AG09309 (cell line): ENCODE results near the gene CLMN.

Source experiments
- DNase-seq: peaks from one replicate; pipeline ENCODE4 v3.0.0-alpha.2; 2010; ENCODE audit warnings: low read depth
- H3K4me3 ChIP-seq: 2 replicates; pipeline ENCODE4 v1.5.1; 2011; ENCODE audit warnings: mild to moderate bottlenecking, low read depth, low read length, moderate library complexity; ENCODE audit not compliant: control insufficient read depth
- TF ChIP-seq, protein P1 (sequence below): IDR thresholded peaks from 2 replicates; pipeline ENCODE4 v1.5.1; 2011; ENCODE audit warnings: mild to moderate bottlenecking, low read depth, low read length, inconsistent platforms; ENCODE audit not compliant: insufficient read depth, control insufficient read depth; ENCODE audit errors: missing control alignments

Gene CLMN

DNA sequence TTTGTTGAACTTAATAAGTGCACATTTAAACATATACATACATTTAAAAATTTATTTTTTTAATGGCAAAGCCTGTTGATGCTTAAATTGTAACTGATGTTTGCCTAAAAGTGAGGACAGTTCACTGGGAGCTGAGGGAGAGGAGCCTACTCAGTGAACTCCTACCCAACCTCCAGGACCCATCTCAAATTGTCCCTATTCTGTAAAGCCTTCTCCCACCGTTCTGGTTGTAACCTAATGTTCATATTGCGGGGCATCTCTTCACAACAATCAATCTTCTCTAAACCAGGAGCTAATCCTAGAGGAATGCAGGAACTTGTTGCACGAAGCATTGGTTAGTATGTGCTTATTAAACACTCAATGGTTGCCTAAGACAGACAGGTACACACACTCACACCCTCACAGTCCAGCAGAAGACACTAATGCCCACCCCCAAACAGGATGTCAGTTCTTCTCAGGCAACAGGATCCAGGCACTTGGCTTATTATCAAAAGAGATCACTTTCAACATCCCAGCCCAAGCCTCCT is 1.8 kb downstream of the CLMN start:
- no peak for DNase-seq
- TF ChIP-seq, protein P1, sequence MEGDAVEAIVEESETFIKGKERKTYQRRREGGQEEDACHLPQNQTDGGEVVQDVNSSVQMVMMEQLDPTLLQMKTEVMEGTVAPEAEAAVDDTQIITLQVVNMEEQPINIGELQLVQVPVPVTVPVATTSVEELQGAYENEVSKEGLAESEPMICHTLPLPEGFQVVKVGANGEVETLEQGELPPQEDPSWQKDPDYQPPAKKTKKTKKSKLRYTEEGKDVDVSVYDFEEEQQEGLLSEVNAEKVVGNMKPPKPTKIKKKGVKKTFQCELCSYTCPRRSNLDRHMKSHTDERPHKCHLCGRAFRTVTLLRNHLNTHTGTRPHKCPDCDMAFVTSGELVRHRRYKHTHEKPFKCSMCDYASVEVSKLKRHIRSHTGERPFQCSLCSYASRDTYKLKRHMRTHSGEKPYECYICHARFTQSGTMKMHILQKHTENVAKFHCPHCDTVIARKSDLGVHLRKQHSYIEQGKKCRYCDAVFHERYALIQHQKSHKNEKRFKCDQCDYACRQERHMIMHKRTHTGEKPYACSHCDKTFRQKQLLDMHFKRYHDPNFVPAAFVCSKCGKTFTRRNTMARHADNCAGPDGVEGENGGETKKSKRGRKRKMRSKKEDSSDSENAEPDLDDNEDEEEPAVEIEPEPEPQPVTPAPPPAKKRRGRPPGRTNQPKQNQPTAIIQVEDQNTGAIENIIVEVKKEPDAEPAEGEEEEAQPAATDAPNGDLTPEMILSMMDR, result no peak
- no peak overlapping the region for H3K4me3 ChIP-seq

DNA sequence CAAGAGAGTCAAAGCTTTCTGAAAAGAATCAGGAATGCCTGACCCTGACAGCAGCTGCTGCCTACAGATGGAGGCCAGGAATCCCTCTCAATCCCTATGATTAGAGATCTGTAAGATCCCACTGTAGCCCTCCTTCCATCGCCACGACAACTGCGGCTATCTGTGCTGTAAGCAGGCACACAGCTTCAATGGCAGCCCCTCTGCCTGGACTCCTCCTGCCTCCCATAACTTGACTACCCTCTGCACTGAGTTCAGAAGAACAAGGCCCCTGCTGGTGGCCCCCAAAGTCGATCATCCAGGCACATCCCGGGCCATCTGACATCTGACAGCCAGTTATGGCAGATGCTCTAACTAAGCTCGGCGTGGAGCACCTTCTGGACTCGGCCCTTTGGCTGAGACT is 2.9 kb downstream of the CLMN start:
- no peak overlapping the region for H3K4me3 ChIP-seq
- TF ChIP-seq, protein P1, result no peak
- no peak for DNase-seq

DNA sequence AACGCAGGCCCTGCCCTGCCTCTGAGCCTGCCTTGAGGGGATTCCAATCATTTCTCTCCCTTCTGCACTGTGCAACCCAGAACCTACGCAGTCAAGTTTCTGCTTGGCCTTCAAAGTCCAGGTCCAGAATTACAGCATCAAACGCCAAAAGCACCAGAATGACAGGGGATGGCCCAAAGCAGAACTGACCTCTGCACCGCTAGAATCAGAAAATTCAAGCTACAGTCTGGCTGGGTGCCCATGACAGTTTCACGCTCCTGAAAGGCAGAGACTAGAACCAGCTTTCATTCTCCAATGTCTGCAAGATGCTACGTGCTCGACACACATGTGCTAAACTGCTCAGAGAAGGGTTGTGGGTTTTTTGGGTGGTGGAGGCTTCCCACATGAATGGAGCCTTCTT is 4.1 kb downstream of the CLMN start:
- no peak for DNase-seq
- H3K4me3 ChIP-seq, result no peak overlapping the region
- TF ChIP-seq, protein P1, result no peak

DNA sequence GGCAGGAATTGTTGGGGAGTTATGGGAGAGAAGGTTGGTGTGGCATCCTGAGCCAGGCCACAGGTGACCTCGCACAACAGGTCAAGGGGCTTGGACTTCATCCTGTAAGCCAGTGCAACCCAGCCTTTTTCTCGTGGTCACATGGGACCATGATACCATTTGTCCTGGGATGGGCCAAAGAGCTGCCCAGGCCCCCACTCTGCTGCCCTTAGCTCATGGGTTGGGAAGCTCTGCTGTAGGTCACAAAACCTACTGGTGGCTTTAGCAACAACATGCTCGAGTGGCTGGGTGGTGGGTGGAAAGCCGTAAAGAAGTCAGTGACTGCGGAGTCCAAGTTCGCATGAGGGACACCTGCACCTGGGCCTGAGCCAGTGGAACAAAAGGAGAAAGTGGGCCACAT is 4.6 kb downstream of the CLMN start:
- TF ChIP-seq, protein P1, result no peak
- DNase-seq, result no peak
- no peak overlapping the region for H3K4me3 ChIP-seq

DNA sequence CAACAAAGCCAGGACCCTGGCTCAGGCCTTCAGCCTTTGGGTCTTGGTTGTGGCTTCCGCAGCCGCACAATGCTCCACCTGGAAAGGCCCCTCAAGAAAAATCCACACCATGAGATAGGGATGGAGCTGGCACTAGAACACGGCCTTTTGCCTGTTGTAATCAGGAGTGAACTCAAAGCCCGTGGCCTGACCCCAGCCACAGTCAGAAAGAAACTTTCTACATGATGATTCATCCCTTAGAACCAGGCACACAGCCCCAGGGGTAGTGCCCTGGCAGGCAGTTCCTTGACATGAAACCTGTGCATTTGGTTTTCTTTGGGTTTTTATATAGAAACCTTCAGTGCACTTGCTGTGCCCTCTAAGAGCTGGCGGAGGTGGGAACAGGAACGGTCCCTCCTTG is 5.1 kb downstream of the CLMN start:
- TF ChIP-seq, protein P1, result no peak
- DNase-seq, result no peak
- no peak overlapping the region for H3K4me3 ChIP-seq

DNA sequence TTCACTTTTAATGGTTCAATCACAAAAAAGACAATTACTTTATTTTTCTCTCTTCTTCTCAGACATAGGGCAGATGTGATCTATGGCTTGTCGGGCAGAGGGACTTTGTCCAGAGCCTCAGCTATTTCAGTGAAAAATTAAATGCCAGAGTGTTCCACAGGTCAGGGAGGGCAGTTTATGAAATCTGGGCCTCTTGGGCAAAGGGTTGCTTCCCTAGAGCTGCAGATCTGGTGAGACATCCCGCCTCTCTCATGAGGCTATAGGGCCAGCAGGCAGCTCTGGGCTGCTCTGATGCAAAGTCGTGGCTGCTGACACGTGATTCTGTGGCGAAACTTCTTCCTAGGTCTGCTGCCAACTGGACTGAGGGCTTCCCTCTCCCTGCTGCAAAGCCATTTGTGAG is 6.0 kb downstream of the CLMN start:
- peak; percentile 13 for DNase-seq
- TF ChIP-seq, protein P1, result no peak
- no peak overlapping the region for H3K4me3 ChIP-seq

DNA sequence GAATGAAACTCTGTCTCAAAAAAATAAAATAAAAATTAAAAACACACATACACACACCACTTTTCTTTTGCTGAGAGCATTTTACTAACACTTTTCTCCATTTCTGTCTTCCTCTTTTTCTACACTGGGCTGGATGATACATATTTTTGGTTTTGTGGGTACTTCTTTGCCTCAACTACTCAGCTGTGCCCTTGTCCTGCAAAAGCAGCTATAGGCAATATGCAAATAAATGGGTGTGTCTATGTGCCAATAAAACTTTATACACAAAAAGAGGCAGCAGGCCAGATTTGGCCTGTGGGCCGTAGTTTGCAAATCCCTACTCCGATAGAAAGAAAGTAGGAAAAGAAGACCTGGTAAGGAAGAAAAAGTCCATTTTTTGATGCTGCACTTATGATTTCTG is 6.5 kb downstream of the CLMN start:
- TF ChIP-seq, protein P1, result no peak
- no peak for DNase-seq
- no peak overlapping the region for H3K4me3 ChIP-seq
